Nephron (organoid): ENCODE measurements around the gene KRT23.
A peak's percentile ranks its signal among the peaks of the same experiment; 100 is the strongest.

Experiments used
- H3K27ac Mint-ChIP-seq, 3 experiments: 2 replicates each; pipeline ENCODE4 v1.8.0; 2020; ENCODE audit warnings: mixed read lengths in 3 of 3, mild to moderate bottlenecking in 2 of 3, moderate library complexity in 1 of 3
- H3K27me3 Mint-ChIP-seq: 2 replicates; pipeline ENCODE4 v1.8.0; 2021; ENCODE audit warnings: low read depth, mild to moderate bottlenecking, moderate library complexity, mixed read lengths
- H3K36me3 Mint-ChIP-seq: 2 replicates; pipeline ENCODE4 v1.8.0; 2020; ENCODE audit warnings: low read depth, mixed read lengths
- H3K4me1 Mint-ChIP-seq: 2 replicates; pipeline ENCODE4 v1.8.0; 2020; ENCODE audit warnings: mixed read lengths
- H3K4me3 Mint-ChIP-seq, 3 experiments: 2 replicates each; pipeline ENCODE4 v1.8.0; 2020; ENCODE audit warnings: mild to moderate bottlenecking in 3 of 3, mixed read lengths in 3 of 3, moderate library complexity in 2 of 3
- H3K9me3 Mint-ChIP-seq: 2 replicates; pipeline ENCODE4 v1.8.0; 2020; ENCODE audit warnings: mixed read lengths
- CTCF ChIP-seq, 3 experiments: fragments of 200-600 bp; sonication (generic); IDR thresholded peaks; one replicate each; pipeline ENCODE4 v1.5.0; 2021; ENCODE audit warnings: antibody characterized with exemption in 3 of 3; ENCODE audit not compliant: unreplicated experiment in 3 of 3

The KRT23 gene

DNA sequence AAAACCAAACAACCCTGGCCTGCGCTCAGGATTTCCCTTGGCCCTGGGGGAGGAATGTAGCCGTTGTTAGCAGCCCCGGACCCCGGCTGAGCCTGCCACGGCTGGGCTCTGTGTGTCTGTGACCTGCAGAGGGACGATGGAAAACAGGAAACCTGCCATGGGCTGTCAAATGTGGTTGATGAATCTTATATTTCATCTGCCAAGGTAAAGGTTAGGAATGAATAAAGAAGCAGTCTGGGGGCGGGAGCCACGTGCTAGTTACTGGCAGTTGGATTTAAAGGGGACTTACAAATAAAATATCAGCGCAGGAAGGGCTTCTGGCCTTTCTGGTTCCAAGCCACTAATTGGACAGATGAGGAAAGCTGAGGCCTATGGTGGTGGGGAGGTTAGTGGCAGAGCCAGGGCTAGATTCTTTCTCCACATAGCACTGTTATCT lies at the start of gene KRT23:
TSS of gene KRT23 (minus strand) at position 263 of the 436 bp plus-strand sequence. CDS start 1,043 bp downstream, outside the sequence.
- TF ChIP-seq CTCF (IDR thresholded peaks at IDR 0.05; ENCODE audit: unreplicated experiment in 3 of 3): no peak
- no peak within 1 kb of the TSS for H3K4me3 Mint-ChIP-seq
- no peaks in the 10 kb centered on the region for H3K9me3 Mint-ChIP-seq
- H3K36me3 Mint-ChIP-seq: no peaks in the 10 kb centered on the region
- H3K27me3 Mint-ChIP-seq: peaks cover 15% of the 10 kb centered on the region
- H3K4me1 Mint-ChIP-seq: peaks cover 45% of the 10 kb centered on the region
- peak within 1 kb of the TSS; percentile 54 to 82 (median 70) for H3K27ac Mint-ChIP-seq

GRCh38 chr17:40986920-40987319 lies 49.5 kb upstream of the KRT23 start:
- Mint-ChIP-seq H3K36me3 (no peaks in the 10 kb centered on the region), H3K4me1 (peaks cover 24% of the 10 kb centered on the region), H3K9me3 (no peaks in the 10 kb centered on the region), H3K27ac (no peak overlapping the region), H3K4me3 (peak overlapping the region in 1 of 3 experiments; percentile 48), H3K27me3 (peaks cover 6% of the 10 kb centered on the region)
- no peak for TF ChIP-seq CTCF (IDR thresholded peaks at IDR 0.05; ENCODE audit: unreplicated experiment in 3 of 3)

DNA sequence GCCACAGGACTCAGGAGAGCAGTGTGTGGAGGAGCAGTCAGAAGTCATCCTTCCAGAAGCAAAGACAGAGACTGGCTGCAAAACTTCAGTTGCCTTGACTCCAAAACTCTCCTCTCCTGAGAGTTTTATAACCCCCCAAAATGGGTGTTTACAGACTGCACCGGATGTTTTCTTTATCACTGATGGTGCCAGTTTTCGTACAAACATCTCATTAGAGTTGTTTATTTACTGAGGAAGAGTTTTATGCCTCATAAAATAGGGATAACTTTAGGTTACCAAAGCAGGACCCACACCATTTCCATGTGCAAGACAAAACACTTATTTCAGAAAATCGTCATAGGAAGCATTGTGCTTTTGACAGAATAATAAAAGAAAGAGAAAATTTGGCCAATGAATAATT lies 46.8 kb upstream of the KRT23 start, which contains the start of gene KRT40:
TSS of gene KRT40 (minus strand) at position 101 of the 400 bp plus-strand sequence. CDS start at position 48, 53 bp downstream.
- Mint-ChIP-seq H3K4me1 (peaks cover 42% of the 10 kb centered on the region), H3K27ac (no peak within 1 kb of the TSS), H3K9me3 (no peaks in the 10 kb centered on the region), H3K27me3 (peaks cover 6% of the 10 kb centered on the region), H3K36me3 (no peaks in the 10 kb centered on the region), H3K4me3 (peak within 1 kb of the TSS in 2 of 3 experiments; percentile 6 to 58)
- no peak for TF ChIP-seq CTCF (IDR thresholded peaks at IDR 0.05; ENCODE audit: unreplicated experiment in 3 of 3)

- peaks cover 6% of the 10 kb centered on the region for H3K27me3 Mint-ChIP-seq
- peak overlapping the region; percentile 17 to 50 (median 26) for H3K27ac Mint-ChIP-seq
- peak overlapping the region in 1 of 3 experiments; percentile 27 for H3K4me3 Mint-ChIP-seq
- peaks cover 35% of the 10 kb centered on the region for H3K4me1 Mint-ChIP-seq
- no peaks in the 10 kb centered on the region for H3K9me3 Mint-ChIP-seq
- no peaks in the 10 kb centered on the region for H3K36me3 Mint-ChIP-seq
- TF ChIP-seq CTCF (IDR thresholded peaks at IDR 0.05; ENCODE audit: unreplicated experiment in 3 of 3): no peak
Observed at GRCh38 chr17:40981115-40981514, 43.7 kb upstream of the KRT23 start.

- Mint-ChIP-seq H3K4me1 (peaks cover 36% of the 10 kb centered on the region), H3K27ac (peak overlapping the region; percentile 17 to 50 (median 26)), H3K36me3 (no peaks in the 10 kb centered on the region), H3K4me3 (peak overlapping the region in 2 of 3 experiments; percentile 6 to 27), H3K9me3 (no peaks in the 10 kb centered on the region), H3K27me3 (peaks cover 6% of the 10 kb centered on the region)
- no peak for TF ChIP-seq CTCF (IDR thresholded peaks at IDR 0.05; ENCODE audit: unreplicated experiment in 3 of 3)
Observed at GRCh38 chr17:40980596-40980995, 43.1 kb upstream of the KRT23 start.

GRCh38 chr17:40980117-40980516 lies 42.7 kb upstream of the KRT23 start:
- peaks cover 6% of the 10 kb centered on the region for H3K27me3 Mint-ChIP-seq
- no peaks in the 10 kb centered on the region for H3K36me3 Mint-ChIP-seq
- no peaks in the 10 kb centered on the region for H3K9me3 Mint-ChIP-seq
- H3K27ac Mint-ChIP-seq: peak overlapping the region; percentile 17 to 50 (median 26)
- no peak for TF ChIP-seq CTCF (IDR thresholded peaks at IDR 0.05; ENCODE audit: unreplicated experiment in 3 of 3)
- H3K4me1 Mint-ChIP-seq: peaks cover 41% of the 10 kb centered on the region
- peak overlapping the region in 1 of 3 experiments; percentile 14 for H3K4me3 Mint-ChIP-seq
